ENCODE data around the gene CRYBA2.

Gene CRYBA2

GRCh38 chr2:219016721-219017120 is 23.5 kb upstream of the CRYBA2 start:
- Mint-ChIP-seq H3K4me1 (ENCODE audit: low read depth) (no peaks in the 10 kb centered on the region), H3K9me3 (ENCODE audit: low read depth) (no peaks in the 10 kb centered on the region), H3K27me3 (peaks cover 9% of the 10 kb centered on the region), H3K4me3 (no peak overlapping the region), H3K27ac (no peak overlapping the region), H3K36me3 (no peaks in the 10 kb centered on the region)

- no peaks in the 10 kb centered on the region for H3K36me3 Mint-ChIP-seq
- no peak overlapping the region for H3K4me3 Mint-ChIP-seq
- H3K27ac Mint-ChIP-seq: no peak overlapping the region
- H3K9me3 Mint-ChIP-seq (ENCODE audit: low read depth): no peaks in the 10 kb centered on the region
- peaks cover 17% of the 10 kb centered on the region for H3K27me3 Mint-ChIP-seq
- no peaks in the 10 kb centered on the region for H3K4me1 Mint-ChIP-seq (ENCODE audit: low read depth)
Observed at GRCh38 chr2:219010873-219011272, 17.7 kb upstream of the CRYBA2 start.

GRCh38 chr2:219010162-219010756 is 17.0 kb upstream of the CRYBA2 start:
- H3K36me3 Mint-ChIP-seq: no peaks in the 10 kb centered on the region
- H3K9me3 Mint-ChIP-seq (ENCODE audit: low read depth): no peaks in the 10 kb centered on the region
- H3K27ac Mint-ChIP-seq: no peak overlapping the region
- no peaks in the 10 kb centered on the region for H3K4me1 Mint-ChIP-seq (ENCODE audit: low read depth)
- peaks cover 16% of the 10 kb centered on the region for H3K27me3 Mint-ChIP-seq
- no peak overlapping the region for H3K4me3 Mint-ChIP-seq

- no peaks in the 10 kb centered on the region for H3K4me1 Mint-ChIP-seq (ENCODE audit: low read depth)
- no peaks in the 10 kb centered on the region for H3K36me3 Mint-ChIP-seq
Observed at GRCh38 chr2:219009294-219009693, 16.1 kb upstream of the CRYBA2 start.

GRCh38 chr2:219003979-219004378 is 10.8 kb upstream of the CRYBA2 start:
- Mint-ChIP-seq H3K27ac (no peak overlapping the region), H3K36me3 (no peaks in the 10 kb centered on the region), H3K4me1 (ENCODE audit: low read depth) (peaks cover 8% of the 10 kb centered on the region), H3K27me3 (peaks cover 31% of the 10 kb centered on the region), H3K4me3 (no peak overlapping the region), H3K9me3 (ENCODE audit: low read depth) (no peaks in the 10 kb centered on the region)

More at GRCh38 chr2:219009294-219009693, 16.1 kb upstream of the CRYBA2 start:
- Mint-ChIP-seq H3K27ac (no peak overlapping the region), H3K9me3 (ENCODE audit: low read depth) (no peaks in the 10 kb centered on the region), H3K27me3 (peaks cover 20% of the 10 kb centered on the region), H3K4me3 (no peak overlapping the region)

GRCh38 chr2:219003267-219003634 is 10.0 kb upstream of the CRYBA2 start:
- peaks cover 31% of the 10 kb centered on the region for H3K27me3 Mint-ChIP-seq
- peak overlapping the region; percentile 46 for H3K4me3 Mint-ChIP-seq
- no peaks in the 10 kb centered on the region for H3K9me3 Mint-ChIP-seq (ENCODE audit: low read depth)
- no peak overlapping the region for H3K27ac Mint-ChIP-seq
- H3K36me3 Mint-ChIP-seq: no peaks in the 10 kb centered on the region
- peaks cover 8% of the 10 kb centered on the region for H3K4me1 Mint-ChIP-seq (ENCODE audit: low read depth)

GRCh38 chr2:219002395-219003266 is 9.4 kb upstream of the CRYBA2 start:
- peak overlapping the region; percentile 79 for H3K4me3 Mint-ChIP-seq
- peaks cover 34% of the 10 kb centered on the region for H3K27me3 Mint-ChIP-seq

GRCh38 chr2:219001577-219002394 is 8.6 kb upstream of the CRYBA2 start:
- no peak overlapping the region for H3K27ac Mint-ChIP-seq
- H3K36me3 Mint-ChIP-seq: no peaks in the 10 kb centered on the region
- peak overlapping the region; percentile 23 for H3K4me3 Mint-ChIP-seq
- peaks cover 8% of the 10 kb centered on the region for H3K4me1 Mint-ChIP-seq (ENCODE audit: low read depth)
- H3K27me3 Mint-ChIP-seq: peaks cover 33% of the 10 kb centered on the region
- H3K9me3 Mint-ChIP-seq (ENCODE audit: low read depth): no peaks in the 10 kb centered on the region

More at GRCh38 chr2:219002395-219003266, 9.4 kb upstream of the CRYBA2 start:
- Mint-ChIP-seq H3K9me3 (ENCODE audit: low read depth) (no peaks in the 10 kb centered on the region), H3K36me3 (no peaks in the 10 kb centered on the region), H3K27ac (no peak overlapping the region), H3K4me1 (ENCODE audit: low read depth) (peaks cover 8% of the 10 kb centered on the region)

GRCh38 chr2:219001100-219001576 is 7.9 kb upstream of the CRYBA2 start:
- no peak overlapping the region for H3K27ac Mint-ChIP-seq
- H3K36me3 Mint-ChIP-seq: no peaks in the 10 kb centered on the region
- peaks cover 8% of the 10 kb centered on the region for H3K4me1 Mint-ChIP-seq (ENCODE audit: low read depth)
- H3K4me3 Mint-ChIP-seq: peak overlapping the region; percentile 27
- peaks cover 32% of the 10 kb centered on the region for H3K27me3 Mint-ChIP-seq
- no peaks in the 10 kb centered on the region for H3K9me3 Mint-ChIP-seq (ENCODE audit: low read depth)

- Mint-ChIP-seq H3K4me3 (peak overlapping the region; percentile 27), H3K4me1 (ENCODE audit: low read depth) (peaks cover 10% of the 10 kb centered on the region), H3K27me3 (peaks cover 34% of the 10 kb centered on the region), H3K9me3 (ENCODE audit: low read depth) (no peaks in the 10 kb centered on the region), H3K36me3 (no peaks in the 10 kb centered on the region), H3K27ac (no peak overlapping the region)
Observed at GRCh38 chr2:219000569-219000960, 7.3 kb upstream of the CRYBA2 start.

GRCh38 chr2:218999881-219000568 is 6.8 kb upstream of the CRYBA2 start:
- Mint-ChIP-seq H3K36me3 (no peaks in the 10 kb centered on the region), H3K9me3 (ENCODE audit: low read depth) (no peaks in the 10 kb centered on the region), H3K27me3 (peaks cover 35% of the 10 kb centered on the region), H3K4me1 (ENCODE audit: low read depth) (peaks cover 13% of the 10 kb centered on the region), H3K4me3 (no peak overlapping the region), H3K27ac (no peak overlapping the region)

- Mint-ChIP-seq H3K27me3 (peaks cover 32% of the 10 kb centered on the region), H3K9me3 (ENCODE audit: low read depth) (no peaks in the 10 kb centered on the region), H3K36me3 (no peaks in the 10 kb centered on the region), H3K4me1 (ENCODE audit: low read depth) (peaks cover 13% of the 10 kb centered on the region), H3K27ac (no peak overlapping the region), H3K4me3 (no peak overlapping the region)
Observed at GRCh38 chr2:218999021-218999880, 6.0 kb upstream of the CRYBA2 start.

GRCh38 chr2:218998414-218999002 is 5.3 kb upstream of the CRYBA2 start:
- Mint-ChIP-seq H3K27ac (no peak overlapping the region), H3K36me3 (no peaks in the 10 kb centered on the region), H3K4me3 (no peak overlapping the region), H3K4me1 (ENCODE audit: low read depth) (peaks cover 13% of the 10 kb centered on the region), H3K27me3 (peaks cover 28% of the 10 kb centered on the region), H3K9me3 (ENCODE audit: low read depth) (no peaks in the 10 kb centered on the region)

Measured in activated naive CD8-positive, alpha-beta T cell (primary cell).